Cardiac fibroblast (primary cell): ENCODE measurements around the gene WDR38.

Experiments
- DNase-seq, 2 donors: peaks; one replicate each; pipeline versions ENCODE4 v3.0.0 to v3.0.0-alpha.2; 2010; ENCODE audit warnings: low read depth in 2 of 2
- H3K4me3 ChIP-seq, 2 donors: replicated peaks in 1 of 2; 1 replicate in 1 of 2; 2 replicates in 1 of 2; pipeline ENCODE4 v1.5.1; 2011; ENCODE audit warnings: low read depth in 2 of 2, low read length in 2 of 2, mild to moderate bottlenecking in 2 of 2, moderate library complexity in 1 of 2
- TF ChIP-seq, protein P1 (sequence below): IDR thresholded peaks from one replicate; pipeline ENCODE4 v1.5.1; 2011; ENCODE audit warnings: low read depth, mild to moderate bottlenecking, low read length, inconsistent platforms

Gene WDR38

DNA sequence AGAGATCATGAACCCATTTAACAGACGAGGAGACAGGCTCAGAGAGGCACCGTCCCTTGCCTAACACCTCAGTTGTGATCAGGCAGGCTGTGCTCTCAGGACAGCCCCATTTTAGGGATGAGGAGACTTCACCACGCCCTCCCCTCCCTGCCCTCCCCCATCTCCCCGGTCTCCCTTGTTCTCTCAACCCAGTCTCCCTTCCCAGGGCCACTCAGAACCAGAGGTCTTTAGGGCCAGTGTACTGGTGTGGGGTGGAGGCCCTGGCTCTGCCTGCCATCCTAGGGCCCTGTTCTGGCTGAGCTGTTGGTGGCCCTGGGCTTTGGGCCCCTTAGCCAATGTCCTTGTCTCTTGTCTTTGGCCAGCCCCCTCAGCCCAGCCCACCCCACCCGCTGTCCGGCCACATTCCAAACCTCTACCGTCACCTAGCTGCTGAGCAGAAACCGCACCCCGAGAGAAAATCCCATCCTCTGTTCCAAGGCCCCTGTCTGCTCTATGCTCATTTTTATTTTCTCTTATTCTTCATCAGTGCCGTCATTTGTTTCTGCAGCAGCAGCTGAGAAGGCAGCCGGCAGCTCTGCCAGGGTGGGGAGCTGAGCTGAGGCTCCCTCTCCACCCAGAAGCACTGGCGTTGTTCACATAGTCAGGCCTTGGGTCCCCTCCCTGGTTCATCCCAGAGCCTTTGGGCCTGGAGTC lies 42.5 kb upstream of the WDR38 start:
- H3K4me3 ChIP-seq = no peak overlapping the region
- peak; percentile 78 to 80 for DNase-seq
- TF ChIP-seq, protein P1, sequence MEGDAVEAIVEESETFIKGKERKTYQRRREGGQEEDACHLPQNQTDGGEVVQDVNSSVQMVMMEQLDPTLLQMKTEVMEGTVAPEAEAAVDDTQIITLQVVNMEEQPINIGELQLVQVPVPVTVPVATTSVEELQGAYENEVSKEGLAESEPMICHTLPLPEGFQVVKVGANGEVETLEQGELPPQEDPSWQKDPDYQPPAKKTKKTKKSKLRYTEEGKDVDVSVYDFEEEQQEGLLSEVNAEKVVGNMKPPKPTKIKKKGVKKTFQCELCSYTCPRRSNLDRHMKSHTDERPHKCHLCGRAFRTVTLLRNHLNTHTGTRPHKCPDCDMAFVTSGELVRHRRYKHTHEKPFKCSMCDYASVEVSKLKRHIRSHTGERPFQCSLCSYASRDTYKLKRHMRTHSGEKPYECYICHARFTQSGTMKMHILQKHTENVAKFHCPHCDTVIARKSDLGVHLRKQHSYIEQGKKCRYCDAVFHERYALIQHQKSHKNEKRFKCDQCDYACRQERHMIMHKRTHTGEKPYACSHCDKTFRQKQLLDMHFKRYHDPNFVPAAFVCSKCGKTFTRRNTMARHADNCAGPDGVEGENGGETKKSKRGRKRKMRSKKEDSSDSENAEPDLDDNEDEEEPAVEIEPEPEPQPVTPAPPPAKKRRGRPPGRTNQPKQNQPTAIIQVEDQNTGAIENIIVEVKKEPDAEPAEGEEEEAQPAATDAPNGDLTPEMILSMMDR = no peak

DNA sequence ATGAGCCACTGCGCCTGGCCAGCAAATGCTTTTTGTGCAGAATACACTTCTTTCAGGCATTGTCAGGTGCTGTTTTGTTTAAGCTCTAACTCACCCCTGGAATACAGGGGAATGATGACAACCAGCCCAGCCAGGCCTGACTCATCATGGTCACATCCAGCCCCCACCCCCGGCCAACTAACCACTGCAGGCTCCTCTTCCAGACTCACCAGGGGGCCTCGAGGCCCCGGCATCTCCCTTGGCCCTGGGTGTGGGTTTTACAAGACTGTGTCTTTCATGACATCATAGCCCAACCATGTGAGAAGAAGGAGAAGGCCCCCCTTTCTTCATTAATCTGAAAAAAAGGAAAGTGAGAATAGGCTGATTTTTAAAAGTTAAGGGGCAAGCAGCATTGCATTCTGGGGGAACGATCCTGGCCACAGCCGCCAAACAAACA lies 40.8 kb upstream of the WDR38 start:
- no peak overlapping the region for H3K4me3 ChIP-seq
- peak; percentile 92 to 95 for DNase-seq
- TF ChIP-seq, protein P1 = no peak

GRCh38 chr9:124813041-124813440 lies 40.2 kb upstream of the WDR38 start:
- DNase-seq = no peak
- no peak overlapping the region for H3K4me3 ChIP-seq
- TF ChIP-seq, protein P1 = no peak

GRCh38 chr9:124813501-124814163 lies 39.6 kb upstream of the WDR38 start:
- no peak overlapping the region for H3K4me3 ChIP-seq
- TF ChIP-seq, protein P1 = no peak
- DNase-seq = no peak

DNA sequence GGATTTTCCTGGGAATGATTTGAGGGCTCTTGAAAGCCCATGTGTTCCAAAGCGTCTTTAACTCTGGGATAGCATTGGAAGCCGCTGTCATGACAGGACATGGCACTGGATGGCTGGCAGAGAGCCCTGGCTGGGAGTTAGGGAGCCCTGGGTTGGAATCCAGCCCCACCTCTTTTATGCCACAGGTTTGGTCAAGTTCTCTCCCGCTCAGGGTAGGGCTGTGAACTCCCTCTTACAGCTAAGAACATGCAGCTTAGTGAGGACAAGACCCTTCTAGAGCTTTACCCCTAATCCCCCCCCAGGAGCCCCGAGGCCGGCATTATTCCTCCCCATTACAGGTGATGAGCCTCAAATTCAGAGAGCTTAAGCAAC lies 39.1 kb upstream of the WDR38 start:
- no peak for DNase-seq
- H3K4me3 ChIP-seq = no peak overlapping the region
- TF ChIP-seq, protein P1 = no peak

DNA sequence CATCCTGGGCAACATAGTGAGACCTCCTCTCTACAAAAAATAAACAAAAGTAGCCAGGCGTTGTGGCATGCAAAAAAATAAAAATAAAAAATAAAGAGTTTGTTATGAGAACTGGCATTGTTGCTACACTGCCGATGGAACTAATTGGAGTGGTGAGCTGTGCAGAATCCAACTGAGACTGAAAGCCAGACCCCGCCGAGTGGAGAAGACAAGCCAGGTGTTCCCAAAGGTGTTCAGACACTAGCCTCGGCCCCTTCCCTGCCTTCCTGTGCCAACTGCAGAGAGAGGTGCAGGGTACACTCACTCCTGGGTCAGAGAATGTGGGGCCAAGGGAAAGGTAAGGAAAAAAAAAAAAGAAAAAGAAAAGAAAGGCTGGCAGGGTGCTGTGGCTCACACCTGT lies 37.7 kb upstream of the WDR38 start:
- TF ChIP-seq, protein P1 = no peak
- DNase-seq = no peak
- H3K4me3 ChIP-seq = no peak overlapping the region
